ENCODE data around the gene DYNC1LI2. TPM values are rescaled to one million over a fixed set of nuclear protein-coding genes. Genes with fewer than 3 reads are reported as not detected.

Gene DYNC1LI2
- total RNA-seq, 1 donor from 2014 or later: 63.1 TPM

DNA sequence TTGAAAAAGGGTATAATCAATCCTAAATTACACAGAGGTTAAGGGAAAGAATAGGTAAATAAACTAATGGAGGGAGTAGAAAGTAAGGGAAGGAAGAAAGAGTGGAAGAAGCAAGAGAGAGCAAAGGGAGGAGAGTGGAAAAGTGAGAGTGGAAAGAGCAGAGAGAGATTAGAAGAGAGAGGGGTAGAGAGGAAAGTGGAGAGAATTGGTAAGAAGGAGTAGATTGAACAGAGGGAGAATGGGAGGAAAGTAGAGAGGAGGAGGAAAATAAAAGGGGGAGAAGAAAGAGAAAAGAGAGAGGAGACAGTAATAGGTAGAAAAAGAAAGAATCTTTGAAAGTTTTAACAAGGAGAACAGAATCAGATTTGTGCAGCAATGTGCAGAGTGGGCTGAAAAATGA is 25.0 kb upstream of the DYNC1LI2 start:
- DNase-seq (ENCODE audit: low read depth): no peak
- H3K4me3 ChIP-seq (ENCODE audit: low read depth, low read length): no peak overlapping the region
- TF ChIP-seq, protein P1, sequence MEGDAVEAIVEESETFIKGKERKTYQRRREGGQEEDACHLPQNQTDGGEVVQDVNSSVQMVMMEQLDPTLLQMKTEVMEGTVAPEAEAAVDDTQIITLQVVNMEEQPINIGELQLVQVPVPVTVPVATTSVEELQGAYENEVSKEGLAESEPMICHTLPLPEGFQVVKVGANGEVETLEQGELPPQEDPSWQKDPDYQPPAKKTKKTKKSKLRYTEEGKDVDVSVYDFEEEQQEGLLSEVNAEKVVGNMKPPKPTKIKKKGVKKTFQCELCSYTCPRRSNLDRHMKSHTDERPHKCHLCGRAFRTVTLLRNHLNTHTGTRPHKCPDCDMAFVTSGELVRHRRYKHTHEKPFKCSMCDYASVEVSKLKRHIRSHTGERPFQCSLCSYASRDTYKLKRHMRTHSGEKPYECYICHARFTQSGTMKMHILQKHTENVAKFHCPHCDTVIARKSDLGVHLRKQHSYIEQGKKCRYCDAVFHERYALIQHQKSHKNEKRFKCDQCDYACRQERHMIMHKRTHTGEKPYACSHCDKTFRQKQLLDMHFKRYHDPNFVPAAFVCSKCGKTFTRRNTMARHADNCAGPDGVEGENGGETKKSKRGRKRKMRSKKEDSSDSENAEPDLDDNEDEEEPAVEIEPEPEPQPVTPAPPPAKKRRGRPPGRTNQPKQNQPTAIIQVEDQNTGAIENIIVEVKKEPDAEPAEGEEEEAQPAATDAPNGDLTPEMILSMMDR (conservative IDR thresholded peaks at IDR 0.05; ENCODE audit: low read depth, low read length): no peak

DNA sequence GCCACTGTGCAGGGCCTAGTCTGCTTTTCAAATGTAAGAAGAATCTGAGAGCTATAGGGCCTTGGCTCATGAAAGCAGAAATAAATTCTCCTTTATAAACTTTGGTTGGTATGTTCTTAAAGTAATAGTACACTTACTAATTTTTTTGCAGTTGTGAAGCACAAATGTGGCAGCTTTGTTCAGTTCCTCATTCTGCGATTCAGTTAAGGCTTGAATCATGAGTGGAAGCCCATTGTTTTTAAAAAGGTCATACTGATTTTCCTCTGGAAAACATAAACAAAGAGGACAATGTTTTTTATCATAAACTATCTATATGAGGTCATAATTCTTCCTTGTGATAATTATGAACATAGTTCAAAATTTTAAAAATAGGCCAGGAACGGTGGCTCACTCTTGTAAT is 23.6 kb upstream of the DYNC1LI2 start:
- TF ChIP-seq, protein P1 (conservative IDR thresholded peaks at IDR 0.05; ENCODE audit: low read depth, low read length): no peak
- no peak for DNase-seq (ENCODE audit: low read depth)
- H3K4me3 ChIP-seq (ENCODE audit: low read depth, low read length): no peak overlapping the region

DNA sequence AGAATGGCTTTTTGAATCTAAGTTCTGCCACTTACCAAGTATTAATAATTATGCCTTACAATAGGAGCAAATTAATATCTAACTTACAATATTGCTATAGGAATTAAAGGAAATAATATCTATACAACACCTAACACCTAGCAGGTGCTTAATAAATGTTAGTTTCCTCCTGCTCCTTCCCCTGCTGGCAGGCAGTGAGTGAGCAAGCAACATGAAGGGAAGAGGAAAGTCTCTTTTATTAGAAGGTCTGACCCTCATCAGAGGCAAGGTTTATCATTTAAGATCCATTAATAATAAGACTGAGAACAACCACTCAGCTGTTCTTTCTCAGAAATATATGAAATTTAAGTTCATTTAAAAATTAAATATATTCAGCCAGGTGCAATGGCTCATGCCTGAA is 6.7 kb upstream of the DYNC1LI2 start:
- H3K4me3 ChIP-seq (ENCODE audit: low read depth, low read length): no peak overlapping the region
- DNase-seq (ENCODE audit: low read depth): no peak

DNA sequence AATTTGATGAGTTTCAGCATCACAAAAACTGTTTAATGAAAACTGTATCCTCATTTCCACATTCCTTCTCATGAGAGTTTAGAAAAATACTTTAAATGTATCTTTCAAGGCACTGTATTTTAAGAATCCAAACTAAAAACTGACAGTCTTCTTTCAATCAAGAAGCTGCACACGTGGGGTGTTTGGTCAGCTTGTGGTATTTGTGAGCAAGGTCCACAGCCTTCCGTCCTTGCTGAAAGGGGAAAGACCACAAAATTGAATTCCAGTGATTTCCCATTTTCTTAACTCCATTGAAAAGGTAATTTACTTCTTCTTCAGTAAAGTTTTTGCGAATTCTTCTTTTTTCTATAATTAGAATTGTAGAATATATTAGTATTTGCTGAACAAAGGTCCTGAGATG is 3.4 kb upstream of the DYNC1LI2 start:
- DNase-seq (ENCODE audit: low read depth): no peak
- TF ChIP-seq, protein P1 (conservative IDR thresholded peaks at IDR 0.05; ENCODE audit: low read depth, low read length): no peak
- no peak overlapping the region for H3K4me3 ChIP-seq (ENCODE audit: low read depth, low read length)

More for the DNA sequence above, 6.7 kb upstream of the DYNC1LI2 start:
- TF ChIP-seq, protein P1 (conservative IDR thresholded peaks at IDR 0.05; ENCODE audit: low read depth, low read length): peak; percentile 5

DNA sequence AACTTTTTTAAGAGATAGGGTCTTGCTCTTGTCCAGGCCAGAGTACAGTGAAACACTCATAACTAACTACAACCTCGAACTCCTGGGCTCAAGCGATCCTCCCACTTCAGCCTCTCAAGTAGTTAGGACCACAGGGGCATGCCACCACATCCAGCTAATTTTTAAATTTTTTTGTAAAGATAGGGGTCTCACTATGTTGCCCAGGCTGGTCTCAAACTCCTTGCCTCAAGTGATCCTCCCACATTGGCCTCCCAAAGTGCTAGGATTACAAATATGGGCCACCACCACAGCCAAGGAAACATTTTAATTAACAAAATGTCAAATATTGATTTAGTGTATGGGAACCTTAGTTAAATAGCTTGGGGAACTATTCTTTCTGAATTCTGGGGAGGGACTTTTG is 2.8 kb upstream of the DYNC1LI2 start:
- TF ChIP-seq, protein P1 (conservative IDR thresholded peaks at IDR 0.05; ENCODE audit: low read depth, low read length): no peak
- no peak for DNase-seq (ENCODE audit: low read depth)
- no peak overlapping the region for H3K4me3 ChIP-seq (ENCODE audit: low read depth, low read length)

DNA sequence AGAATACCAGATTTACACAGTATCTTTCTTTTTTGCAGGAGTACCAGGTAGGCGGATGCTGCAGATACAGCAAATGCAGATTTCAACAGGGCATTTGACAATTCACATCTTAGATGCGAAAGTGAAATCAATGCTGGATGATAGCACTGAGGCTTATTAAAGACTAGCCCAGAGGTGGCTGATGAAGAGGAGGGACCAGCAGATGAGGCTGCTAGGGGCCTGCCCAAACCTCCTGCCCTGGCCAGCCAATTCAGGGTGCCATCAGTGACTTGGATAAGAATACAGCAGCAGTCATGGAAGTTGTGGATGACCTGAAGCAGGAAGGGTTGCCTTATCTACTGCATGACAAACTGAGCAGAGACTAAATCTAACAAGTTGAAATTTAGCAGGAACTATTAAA is 1.5 kb upstream of the DYNC1LI2 start:
- DNase-seq (ENCODE audit: low read depth): no peak
- TF ChIP-seq, protein P1 (conservative IDR thresholded peaks at IDR 0.05; ENCODE audit: low read depth, low read length): no peak
- no peak overlapping the region for H3K4me3 ChIP-seq (ENCODE audit: low read depth, low read length)

DNA sequence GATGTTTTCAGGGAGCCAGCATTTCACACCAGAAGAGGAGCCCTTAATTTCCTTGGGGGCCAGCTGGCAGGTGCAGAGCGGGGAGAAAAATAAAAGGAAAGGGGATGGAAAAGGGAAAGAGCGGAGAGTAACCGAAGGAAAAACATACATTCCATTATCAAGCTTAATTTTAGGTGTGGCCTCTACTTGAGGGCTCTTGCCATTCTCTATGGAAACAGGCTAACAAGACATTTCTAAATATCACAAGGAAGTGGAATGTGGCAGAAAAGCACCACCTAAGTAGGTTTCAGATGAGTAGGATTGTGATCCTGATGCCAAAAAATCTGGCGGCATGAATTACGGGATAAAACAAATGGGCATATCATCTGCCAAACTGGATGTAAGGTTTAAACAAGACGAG is 970 bp upstream of the DYNC1LI2 start:
- H3K4me3 ChIP-seq (ENCODE audit: low read depth, low read length): no peak overlapping the region
- TF ChIP-seq, protein P1 (conservative IDR thresholded peaks at IDR 0.05; ENCODE audit: low read depth, low read length): no peak
- no peak for DNase-seq (ENCODE audit: low read depth)

All from epithelial cell of proximal tubule (primary cell).